GM18951 (cell line): Measurements from ENCODE around the gene ROR2.
"Not testable (repeated sequence)": the region's sequence is repeated elsewhere in the genome, so short reads cannot be mapped to it uniquely, and the experiment has no call there.

ENCODE experiments used
- POLR2A ChIP-seq: IDR thresholded peaks from 4 replicates; pipeline ENCODE4 v1.6.1; 2011; ENCODE audit warnings: mild to moderate bottlenecking; ENCODE audit not compliant: insufficient read length, insufficient read depth; ENCODE audit errors: extremely low read depth
- in situ Hi-C: fragments of 300-500 bp; cut with MboI; formaldehyde crosslinking; loops from one replicate; pipeline ENCODE4 v1.12.0; 2022; ENCODE audit warnings: low sequenced_read_pairs, mixed read lengths, inconsistent platforms; ENCODE audit not compliant: unreplicated experiment

Gene ROR2

DNA sequence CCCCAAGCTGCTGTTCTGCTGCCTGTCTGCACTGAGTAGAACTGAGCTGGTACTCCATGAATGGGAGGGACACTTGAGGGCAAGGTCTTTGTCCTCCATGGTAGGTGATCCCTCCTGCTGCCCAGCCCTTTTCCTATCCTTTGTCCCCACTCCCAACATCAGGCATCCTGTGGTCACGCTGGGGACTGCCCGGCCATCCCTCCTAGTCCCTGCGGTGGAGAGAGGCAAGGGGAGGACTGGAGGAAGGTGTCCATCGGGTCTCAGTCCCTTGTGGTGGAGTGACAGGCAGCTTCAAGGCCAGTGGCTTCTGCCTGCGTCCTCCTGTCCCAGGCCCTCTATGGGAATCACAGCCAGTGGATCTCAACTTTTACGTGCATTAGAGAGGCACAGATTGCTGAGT lies 25.9 kb downstream of the ROR2 start:
- no peak for TF ChIP-seq POLR2A
- in situ Hi-C loops = no loop called here

DNA sequence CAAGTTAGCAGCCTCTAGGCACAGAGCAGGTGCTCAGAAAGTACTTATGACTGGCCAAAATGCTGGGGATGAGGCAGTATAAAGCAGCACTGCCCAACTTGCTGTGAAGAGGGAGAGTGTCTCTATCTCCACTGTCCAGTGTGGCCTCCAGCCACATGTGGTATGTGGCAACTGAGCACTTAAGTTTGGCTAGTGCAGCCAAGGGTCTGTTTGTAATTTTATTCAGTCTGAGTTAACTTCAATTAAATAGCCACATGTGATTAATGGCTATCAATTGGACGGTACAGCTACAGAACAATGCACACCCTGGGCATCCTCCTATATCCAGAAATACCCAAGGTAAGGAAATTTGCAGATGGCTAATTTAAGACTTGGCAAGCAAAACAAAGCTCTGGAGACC lies 26.9 kb downstream of the ROR2 start:
- TF ChIP-seq POLR2A = no peak
- in situ Hi-C loops = no loop called here

DNA sequence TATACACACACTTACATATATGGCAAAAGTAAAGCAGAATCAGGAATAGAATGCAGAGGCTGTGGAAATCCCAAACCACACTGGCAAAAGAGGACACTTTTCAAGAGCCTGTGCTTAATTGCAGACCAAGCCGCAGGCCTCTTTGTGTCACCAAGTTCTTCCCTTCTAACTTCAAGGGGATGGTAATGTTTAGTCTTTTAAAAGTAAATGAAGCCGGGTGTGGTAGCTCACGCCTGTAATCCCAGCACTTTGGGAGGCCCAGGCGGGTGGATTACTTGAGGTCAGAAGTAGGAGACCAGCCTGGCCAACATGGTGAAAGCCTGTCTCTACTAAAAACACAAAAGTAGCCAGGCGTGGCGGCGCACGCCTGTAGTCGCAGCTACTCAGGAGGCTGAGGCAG lies 28.7 kb downstream of the ROR2 start:
- in situ Hi-C loops = no loop called here

DNA sequence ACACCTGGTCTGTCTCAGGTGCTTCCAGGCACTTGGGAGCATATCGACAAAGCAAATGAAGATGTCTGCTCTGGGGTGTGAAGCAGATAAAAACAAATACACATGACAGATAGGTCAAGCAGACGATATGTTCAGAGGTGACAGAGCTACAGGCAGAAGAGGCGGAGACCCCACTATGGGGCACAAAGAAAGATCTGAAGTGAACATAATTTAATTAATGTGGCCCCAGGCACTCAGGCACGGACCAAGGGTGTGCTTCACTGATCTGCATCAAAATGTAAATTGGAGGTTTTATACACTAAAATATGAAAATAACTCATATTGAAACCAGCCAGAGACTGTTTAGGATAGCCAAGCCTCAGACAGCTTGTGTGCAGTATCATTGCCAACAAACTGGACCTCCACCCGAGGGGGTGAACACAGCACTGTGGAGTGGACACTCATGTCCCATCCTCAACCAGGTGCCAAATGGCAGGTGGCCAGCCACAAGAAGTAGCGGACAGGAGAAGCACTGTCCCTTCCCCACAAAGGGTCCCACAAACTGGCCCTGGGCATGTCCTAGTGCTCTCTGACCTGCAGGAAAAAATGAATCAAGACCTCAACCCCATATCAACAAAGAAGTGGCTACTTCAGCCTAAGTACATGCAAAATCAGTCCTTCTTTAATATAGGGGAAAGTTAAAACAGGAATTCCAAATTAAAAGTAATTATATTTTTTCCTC lies 29.2 kb downstream of the ROR2 start:
- TF ChIP-seq POLR2A = no peak
- in situ Hi-C loops = no loop called here

More for the DNA sequence above, 28.7 kb downstream of the ROR2 start:
- no peak for TF ChIP-seq POLR2A

DNA sequence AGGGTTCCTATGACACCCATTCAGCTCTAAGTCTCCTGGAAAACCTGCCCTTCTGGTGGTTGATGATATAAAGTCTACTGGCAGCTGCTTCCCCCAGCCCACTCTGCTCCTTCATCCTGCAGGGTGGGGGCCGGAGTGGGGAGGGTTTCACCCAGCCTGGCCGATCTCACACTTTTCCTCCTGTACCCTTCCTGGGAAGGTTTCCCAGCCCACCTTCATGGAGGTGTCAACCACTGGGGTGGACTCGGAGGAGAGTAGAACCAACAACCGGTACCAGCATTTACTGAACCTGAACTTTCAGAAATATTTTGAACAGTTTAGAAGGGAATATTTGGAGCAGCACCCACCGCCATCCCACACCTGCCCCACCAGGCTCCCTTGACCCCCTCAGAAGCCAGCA lies 30.4 kb downstream of the ROR2 start:
- TF ChIP-seq POLR2A = no peak
- in situ Hi-C loops = no loop called here

DNA sequence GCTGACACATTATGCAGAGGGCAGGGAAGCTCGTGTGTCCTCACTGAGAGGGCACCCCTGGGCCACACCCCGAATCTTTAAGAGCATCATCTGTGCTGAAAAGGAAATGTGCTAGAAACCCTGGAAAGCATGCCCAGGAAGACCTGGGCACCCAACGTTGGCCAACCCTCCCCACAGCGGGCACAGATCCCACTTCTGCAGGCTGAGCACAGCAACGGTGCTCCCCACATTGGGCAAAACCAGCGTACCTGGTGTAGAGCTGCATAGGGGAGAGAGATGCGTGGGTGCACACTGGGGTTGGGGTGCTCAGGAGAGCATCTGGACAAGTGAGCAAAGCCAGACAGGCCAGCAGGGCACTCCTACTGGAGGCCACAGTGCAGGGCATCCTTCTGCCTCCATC lies 32.6 kb downstream of the ROR2 start:
- TF ChIP-seq POLR2A = no peak
- in situ Hi-C loops = no loop called here

DNA sequence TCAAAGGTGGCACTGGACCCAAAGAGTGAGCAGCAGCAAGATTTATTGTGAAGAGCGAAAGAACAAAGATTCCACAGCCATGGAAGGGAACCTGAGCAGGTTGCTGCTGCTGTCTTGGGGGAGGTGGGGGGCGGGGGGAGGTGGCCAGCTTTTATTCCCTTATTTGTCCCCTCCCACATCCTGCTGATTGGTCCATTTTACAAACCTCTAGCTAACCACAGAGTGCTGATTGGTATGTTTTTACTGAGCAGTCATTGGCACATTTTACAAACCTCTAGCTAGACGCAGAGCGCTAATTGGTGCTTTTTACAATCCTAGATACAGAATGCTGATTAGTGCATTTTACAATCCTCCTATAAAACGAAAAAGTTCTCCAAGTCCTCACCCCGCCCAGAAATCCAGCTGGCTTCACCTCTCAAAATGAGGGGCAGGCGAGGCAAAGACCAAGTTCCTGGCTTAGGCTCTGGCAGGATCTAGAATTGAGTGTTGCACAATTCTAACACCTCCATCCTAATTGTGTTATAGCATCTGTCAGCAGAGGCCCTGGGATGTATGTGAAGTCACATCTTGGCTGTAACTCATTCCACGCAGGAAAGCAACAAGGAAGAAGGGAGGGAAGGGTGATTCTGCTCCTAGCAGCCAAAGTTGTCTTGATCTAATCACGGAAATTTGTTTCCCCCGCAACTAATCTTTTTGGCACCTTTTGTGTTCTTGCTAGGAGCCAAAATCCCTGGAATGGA lies 34.3 kb downstream of the ROR2 start:
- in situ Hi-C loops = no loop called here
- TF ChIP-seq POLR2A = no peak

DNA sequence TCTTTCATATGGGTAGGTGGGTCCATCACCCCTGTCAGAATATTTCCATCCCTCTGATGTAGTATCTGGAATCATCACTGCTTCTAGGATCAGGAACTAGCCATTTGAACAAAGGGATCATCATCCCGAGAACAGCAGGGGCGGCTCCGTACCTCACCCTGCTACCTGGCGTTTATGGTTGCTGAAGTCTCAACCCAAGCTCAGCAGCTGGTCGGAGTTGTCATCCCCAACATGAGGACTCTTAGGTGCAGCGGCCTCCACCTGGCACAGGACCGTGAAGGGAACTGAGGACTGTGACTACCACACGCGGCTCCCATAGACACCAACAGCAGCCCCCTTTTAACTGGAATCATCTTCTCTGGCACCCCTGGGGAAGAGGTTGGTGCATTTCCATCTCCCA lies 35.1 kb downstream of the ROR2 start:
- no peak for TF ChIP-seq POLR2A
- in situ Hi-C loops = no loop called here

DNA sequence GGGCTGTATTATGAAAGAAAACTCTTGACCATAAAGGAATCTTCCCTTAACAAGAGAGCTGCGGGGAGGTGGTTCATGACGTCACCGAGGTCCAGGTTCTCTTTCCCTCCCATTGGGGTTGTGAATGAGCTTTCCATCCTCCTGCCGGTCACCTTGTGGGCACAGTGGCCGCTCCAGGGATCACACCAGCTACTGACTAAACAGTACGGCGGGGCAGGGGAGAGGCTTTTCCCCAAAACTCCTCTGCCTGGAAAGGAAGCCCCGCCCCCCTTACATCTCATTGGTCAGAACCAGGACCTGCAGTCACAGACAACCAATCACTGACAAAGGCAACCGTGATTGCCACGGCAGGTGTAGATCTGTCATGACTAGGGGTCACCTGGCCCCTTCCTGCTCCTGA lies 35.6 kb downstream of the ROR2 start:
- no peak for TF ChIP-seq POLR2A
- in situ Hi-C loops = no loop called here

DNA sequence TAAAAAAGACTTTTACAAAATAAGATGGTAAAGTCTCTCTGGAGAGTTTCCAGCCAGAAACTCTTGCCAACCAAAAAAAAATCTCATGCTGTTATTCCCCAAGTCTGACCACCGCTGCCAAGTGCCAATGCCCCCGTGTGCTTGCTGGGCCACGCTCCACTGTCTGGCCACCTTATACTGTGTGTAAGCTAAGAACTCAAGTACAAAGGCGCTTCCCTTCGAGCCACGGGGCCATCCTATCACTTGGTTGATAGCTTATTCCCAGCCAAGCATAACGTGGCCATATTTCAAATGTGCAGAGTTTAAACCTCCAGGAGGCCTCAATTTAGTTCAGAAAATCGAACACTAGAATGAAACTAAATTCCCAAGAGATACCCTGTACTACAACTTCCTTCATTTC lies 36.0 kb downstream of the ROR2 start:
- TF ChIP-seq POLR2A = no peak
- in situ Hi-C loops = no loop called here

DNA sequence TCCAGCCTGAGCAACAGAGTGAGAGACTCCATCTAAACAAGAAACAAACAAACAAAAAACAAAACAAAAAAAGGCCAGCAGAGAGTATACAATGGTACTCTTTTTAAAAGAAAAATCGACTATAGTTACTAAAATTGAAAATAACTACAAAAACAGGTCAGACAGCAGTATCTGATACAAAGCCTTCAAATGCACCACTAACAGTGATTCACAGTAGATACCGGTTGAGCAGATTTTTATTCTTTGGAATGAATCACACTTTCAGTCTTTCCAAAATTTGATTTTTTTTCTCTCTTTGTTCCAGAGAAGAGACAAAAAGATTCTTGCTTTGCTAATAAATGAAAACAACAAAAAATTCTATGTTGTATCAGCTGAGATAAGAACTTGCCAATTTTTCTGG lies 36.9 kb downstream of the ROR2 start:
- TF ChIP-seq POLR2A = no peak
- in situ Hi-C loops = no loop called here

DNA sequence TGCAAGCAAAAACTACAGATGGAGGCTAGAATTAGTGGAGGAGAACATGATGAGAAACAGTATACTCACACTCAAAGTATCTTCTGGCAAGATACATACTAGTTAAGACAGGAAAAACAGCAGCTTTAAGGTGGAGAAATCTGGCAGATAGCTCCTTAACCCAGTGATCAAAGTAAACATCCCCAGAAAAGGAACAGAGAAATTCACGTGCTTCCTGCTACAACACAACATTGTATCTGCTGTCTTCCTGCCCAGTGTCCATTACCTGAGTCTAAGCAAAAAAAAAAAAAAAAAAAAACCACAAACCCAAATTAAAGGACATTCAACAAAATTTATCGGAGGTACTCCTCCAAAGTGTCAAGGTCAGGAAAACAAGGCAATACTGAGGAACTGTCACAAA lies 38.4 kb downstream of the ROR2 start:
- no peak for TF ChIP-seq POLR2A
- in situ Hi-C loops = no loop called here

DNA sequence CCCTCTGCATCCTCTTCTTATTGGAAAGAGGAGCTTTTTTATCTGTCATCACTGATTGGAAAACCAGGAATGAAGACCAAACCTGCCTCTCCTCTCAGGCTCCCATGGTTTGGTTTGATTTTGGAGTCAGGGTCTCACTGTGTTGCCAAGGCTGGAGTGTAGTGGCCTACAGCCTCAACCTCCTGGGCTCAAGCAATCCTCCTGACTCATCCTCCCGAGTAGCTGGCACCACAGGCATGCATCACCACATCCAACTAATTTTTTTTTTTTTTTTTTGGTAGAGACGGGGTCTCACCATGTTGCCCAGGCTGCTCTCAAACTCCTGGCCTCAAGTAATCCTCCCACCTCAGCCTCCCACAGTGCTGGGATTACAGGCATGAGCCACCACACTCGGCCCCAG lies 40.8 kb downstream of the ROR2 start:
- in situ Hi-C loops = not testable (repeated sequence)

DNA sequence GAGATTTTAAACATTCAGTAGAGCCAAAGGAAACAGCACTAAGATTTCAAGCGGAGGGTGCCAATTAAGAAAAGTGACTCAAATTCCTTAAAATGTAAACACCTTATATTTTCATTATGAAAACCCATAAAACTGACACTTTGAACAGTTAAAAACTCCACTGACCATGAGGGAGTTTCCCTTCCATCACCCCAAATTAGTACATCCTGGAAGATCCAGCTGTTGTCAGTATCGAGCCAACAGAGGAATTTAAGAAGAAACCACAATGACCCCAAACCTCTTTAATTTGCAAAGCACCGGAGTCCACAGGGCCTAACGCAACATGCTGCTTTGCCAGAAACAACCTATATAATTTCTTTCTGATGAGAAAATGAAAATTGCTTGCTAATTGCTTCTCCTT lies 41.3 kb downstream of the ROR2 start:
- no peak for TF ChIP-seq POLR2A
- in situ Hi-C loops = no loop called here
